Breast epithelium (tissue), 3 donors: Measurements from ENCODE around the gene KCNIP4.

Experiments used
- CTCF ChIP-seq, 3 donors: fragments of 450-650 bp; IDR thresholded peaks; one replicate each; pipeline ENCODE4 v1.5.1; 2016 to 2017; ENCODE audit warnings: antibody characterized with exemption in 3 of 3, mild to moderate bottlenecking in 3 of 3, moderate library complexity in 3 of 3
- POLR2A ChIP-seq: fragments of 450-650 bp; IDR thresholded peaks from one replicate; pipeline ENCODE4 v1.6.1; 2016; ENCODE audit warnings: antibody characterized with exemption, mild to moderate bottlenecking, moderate library complexity
- POLR2AphosphoS5 ChIP-seq, 3 donors: sonication (generic); formaldehyde crosslinking; IDR thresholded peaks; one replicate each; pipeline ENCODE4 v1.6.1; 2017; ENCODE audit warnings: antibody characterized with exemption in 3 of 3

- TF ChIP-seq POLR2AphosphoS5 (IDR thresholded peaks at IDR 0.05) (no peak), CTCF (IDR thresholded peaks at IDR 0.05) (no peak), POLR2A (no peak)
Observed at GRCh38 chr4:20844311-20844710, 1104.3 kb downstream of the KCNIP4 start.
